ENCODE measurements around the gene SYP. TPM values are rescaled to one million over a fixed set of nuclear protein-coding genes. Genes with fewer than 3 reads are reported as not detected.

SYP gene
- total and polyA plus RNA-seq, 10 of the 15 experiments (the other 5 are each of a cell fraction or from before 2014, with no cell fraction given), result 0.34 to 1.7 (median 0.74) TPM

DNA sequence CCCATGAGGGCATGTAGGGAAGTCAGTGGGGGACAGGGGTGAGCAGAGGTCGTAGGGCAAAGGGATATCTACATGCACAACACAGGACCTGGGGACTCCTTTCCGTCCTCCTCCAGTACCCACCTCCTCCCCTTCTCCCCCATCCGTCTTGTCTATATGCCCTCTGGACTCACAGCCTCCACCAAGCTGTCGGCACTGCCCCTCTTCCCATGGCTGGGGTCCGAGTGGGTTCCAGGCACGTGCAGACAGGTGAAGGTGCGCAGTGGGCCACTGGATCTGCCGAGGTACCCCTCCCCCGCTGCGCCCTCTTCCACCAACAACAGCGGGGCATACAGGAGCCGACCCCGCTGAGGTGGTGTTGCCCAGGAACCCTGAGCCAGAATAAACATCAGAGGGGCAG is 5.5 kb upstream of the SYP start:
- no peaks in the 10 kb centered on the region for H3K4me1 ChIP-seq (ENCODE audit: control insufficient read depth, insufficient read depth, low read length)
- POLR2A ChIA-PET, result no interaction called here
- FAIRE-seq, result no peak
- SMC1A ChIA-PET (ENCODE audit: uncharacterized antibody, unreplicated experiment), result no interaction called here
- no TSS peak for BruUV-seq (replicated peaks)
- RAD21 ChIA-PET (ENCODE audit: unreplicated experiment), result no interaction called here
- TF ChIP-seq, protein P1, sequence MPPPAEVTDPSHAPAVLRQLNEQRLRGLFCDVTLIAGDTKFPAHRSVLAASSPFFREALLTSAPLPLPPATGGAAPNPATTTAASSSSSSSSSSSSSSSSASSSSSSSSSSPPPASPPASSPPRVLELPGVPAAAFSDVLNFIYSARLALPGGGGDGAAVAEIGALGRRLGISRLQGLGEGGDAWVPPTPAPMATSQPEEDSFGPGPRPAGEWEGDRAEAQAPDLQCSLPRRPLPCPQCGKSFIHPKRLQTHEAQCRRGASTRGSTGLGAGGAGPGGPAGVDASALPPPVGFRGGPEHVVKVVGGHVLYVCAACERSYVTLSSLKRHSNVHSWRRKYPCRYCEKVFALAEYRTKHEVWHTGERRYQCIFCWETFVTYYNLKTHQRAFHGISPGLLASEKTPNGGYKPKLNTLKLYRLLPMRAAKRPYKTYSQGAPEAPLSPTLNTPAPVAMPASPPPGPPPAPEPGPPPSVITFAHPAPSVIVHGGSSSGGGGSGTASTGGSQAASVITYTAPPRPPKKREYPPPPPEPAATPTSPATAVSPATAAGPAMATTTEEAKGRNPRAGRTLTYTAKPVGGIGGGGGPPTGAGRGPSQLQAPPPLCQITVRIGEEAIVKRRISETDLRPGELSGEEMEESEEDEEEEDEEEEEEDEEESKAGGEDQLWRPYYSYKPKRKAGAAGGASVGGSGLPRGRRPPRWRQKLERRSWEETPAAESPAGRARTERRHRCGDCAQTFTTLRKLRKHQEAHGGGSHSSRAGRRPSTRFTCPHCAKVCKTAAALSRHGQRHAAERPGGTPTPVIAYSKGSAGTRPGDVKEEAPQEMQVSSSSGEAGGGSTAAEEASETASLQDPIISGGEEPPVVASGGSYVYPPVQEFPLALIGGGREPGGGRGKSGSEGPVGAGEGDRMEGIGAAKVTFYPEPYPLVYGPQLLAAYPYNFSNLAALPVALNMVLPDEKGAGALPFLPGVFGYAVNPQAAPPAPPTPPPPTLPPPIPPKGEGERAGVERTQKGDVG (CRISPR knock-in tag; IDR thresholded peaks at IDR 0.05), result no peak
- TF ChIP-seq, protein P2, sequence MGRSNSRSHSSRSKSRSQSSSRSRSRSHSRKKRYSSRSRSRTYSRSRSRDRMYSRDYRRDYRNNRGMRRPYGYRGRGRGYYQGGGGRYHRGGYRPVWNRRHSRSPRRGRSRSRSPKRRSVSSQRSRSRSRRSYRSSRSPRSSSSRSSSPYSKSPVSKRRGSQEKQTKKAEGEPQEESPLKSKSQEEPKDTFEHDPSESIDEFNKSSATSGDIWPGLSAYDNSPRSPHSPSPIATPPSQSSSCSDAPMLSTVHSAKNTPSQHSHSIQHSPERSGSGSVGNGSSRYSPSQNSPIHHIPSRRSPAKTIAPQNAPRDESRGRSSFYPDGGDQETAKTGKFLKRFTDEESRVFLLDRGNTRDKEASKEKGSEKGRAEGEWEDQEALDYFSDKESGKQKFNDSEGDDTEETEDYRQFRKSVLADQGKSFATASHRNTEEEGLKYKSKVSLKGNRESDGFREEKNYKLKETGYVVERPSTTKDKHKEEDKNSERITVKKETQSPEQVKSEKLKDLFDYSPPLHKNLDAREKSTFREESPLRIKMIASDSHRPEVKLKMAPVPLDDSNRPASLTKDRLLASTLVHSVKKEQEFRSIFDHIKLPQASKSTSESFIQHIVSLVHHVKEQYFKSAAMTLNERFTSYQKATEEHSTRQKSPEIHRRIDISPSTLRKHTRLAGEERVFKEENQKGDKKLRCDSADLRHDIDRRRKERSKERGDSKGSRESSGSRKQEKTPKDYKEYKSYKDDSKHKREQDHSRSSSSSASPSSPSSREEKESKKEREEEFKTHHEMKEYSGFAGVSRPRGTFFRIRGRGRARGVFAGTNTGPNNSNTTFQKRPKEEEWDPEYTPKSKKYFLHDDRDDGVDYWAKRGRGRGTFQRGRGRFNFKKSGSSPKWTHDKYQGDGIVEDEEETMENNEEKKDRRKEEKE (IDR thresholded peaks at IDR 0.05), result no peak
- no peak for TF ChIP-seq BCL11A (IDR thresholded peaks at IDR 0.05; ENCODE audit: low read depth, low read length)
- no peak for TF ChIP-seq BMI1 (IDR thresholded peaks at IDR 0.05; ENCODE audit: borderline replicate concordance)
- TF ChIP-seq NR2F1 (conservative IDR thresholded peaks at IDR 0.05), result no peak
- TF ChIP-seq ZNF217 (IDR thresholded peaks at IDR 0.05), result no peak
- no peak for TF ChIP-seq SREBF2 (IDR thresholded peaks at IDR 0.05; ENCODE audit: low read length)
- no peaks in the 10 kb centered on the region for H3K36me3 ChIP-seq (ENCODE audit: control insufficient read depth in 2 of 2, insufficient read depth in 2 of 2, low read length in 1 of 2)
- H3K9ac ChIP-seq (ENCODE audit: control insufficient read depth, insufficient read depth, low read length), result no peak overlapping the region
- H3K79me2 ChIP-seq (ENCODE audit: control insufficient read depth, insufficient read depth, low read length), result no peaks in the 10 kb centered on the region
- H3K4me2 ChIP-seq (ENCODE audit: control insufficient read depth, insufficient read depth), result no peak overlapping the region
- no peaks in the 10 kb centered on the region for H4K20me1 ChIP-seq (ENCODE audit: control insufficient read depth, insufficient read depth)
- no peaks in the 10 kb centered on the region for H3K9me3 ChIP-seq (replicated peaks; ENCODE audit: control insufficient read depth, insufficient read depth, low read length)
- ATAC-seq, result no peak
- no peak for DNase-seq (ENCODE audit: low read depth, low spot score)
- no peaks in the 10 kb centered on the region for H3K27me3 ChIP-seq (replicated peaks in 1 of 2; ENCODE audit: control insufficient read depth in 2 of 2, insufficient read depth in 2 of 2, low read length in 1 of 2)
- no peak overlapping the region for H3K4me3 ChIP-seq
- no peak overlapping the region for H2AFZ ChIP-seq (ENCODE audit: control insufficient read depth, low read depth, low read length)
- CTCF ChIA-PET, result no interaction called here
- 42% methylated on average over 12 of the region's 13 CpGs for WGBS (ENCODE audit: insufficient coverage, insufficient replicate concordance, low lambda C conversion rate, missing lambda C conversion rate)
- intact Hi-C loops (cut with micrococcal nuclease; ENCODE audit: unreplicated experiment) (no loop called here), in situ Hi-C loops (cut with MboI) (no loop called here)
- no peak overlapping the region for H3K27ac ChIP-seq (ENCODE audit: control insufficient read depth, insufficient read depth)

All from GM12878 (cell line).